ENCODE results near the gene APBA1.

Gene APBA1

GRCh38 chr9:69579760-69580581 lies 92.2 kb downstream of the APBA1 start:
- no peak for DNase-seq (ENCODE audit: low read depth in 2 of 2, low spot score in 1 of 2)

- no peak for DNase-seq (ENCODE audit: low read depth in 2 of 2, low spot score in 1 of 2)
Observed at GRCh38 chr9:69579032-69579758, 93.0 kb downstream of the APBA1 start.

- no peak for DNase-seq (ENCODE audit: low read depth in 2 of 2, low spot score in 1 of 2)
Observed at GRCh38 chr9:69578026-69578425, 94.1 kb downstream of the APBA1 start.

DNA sequence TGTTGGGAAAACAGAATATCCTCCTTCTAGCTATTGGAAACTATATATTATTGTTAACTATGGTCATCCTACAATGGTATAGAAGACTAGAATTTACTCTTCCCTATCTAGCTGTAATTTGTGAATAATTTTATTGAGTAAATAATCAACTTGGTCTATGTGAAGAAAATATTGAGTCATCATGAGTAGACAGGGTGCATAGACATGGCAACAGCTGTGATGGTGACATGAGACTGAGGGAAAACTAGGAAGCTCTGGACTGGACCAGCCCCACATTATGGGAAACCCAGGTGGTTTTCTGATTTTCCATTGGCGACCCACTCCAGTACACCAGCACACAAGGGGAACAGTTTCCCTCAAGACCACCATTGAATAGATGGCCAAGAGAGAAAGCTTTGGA lies 95.0 kb downstream of the APBA1 start:
- DNase-seq (ENCODE audit: low read depth in 2 of 2, low spot score in 1 of 2), result no peak

- DNase-seq (ENCODE audit: low read depth in 2 of 2, low spot score in 1 of 2), result no peak
Observed at GRCh38 chr9:69574057-69574456, 98.1 kb downstream of the APBA1 start.

DNA sequence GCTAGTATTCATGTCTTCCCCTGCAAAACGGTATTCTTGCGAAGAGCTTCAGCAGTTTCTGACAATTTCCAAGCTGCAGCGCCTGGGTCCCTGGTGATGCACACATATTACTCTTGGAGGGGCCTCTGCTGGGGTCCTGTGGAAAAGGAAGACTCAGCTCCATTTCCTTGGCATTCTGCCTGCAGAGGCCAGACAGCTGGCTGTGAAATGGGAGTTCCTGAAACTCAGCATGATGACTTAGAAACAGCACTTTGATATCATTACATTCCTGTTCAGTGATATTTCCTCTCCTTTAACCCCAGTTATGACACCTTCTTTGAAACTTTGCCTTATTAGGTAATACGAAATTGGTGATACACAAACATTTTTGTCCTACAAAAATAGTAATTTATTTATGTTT lies 98.5 kb downstream of the APBA1 start:
- DNase-seq (ENCODE audit: low read depth in 2 of 2, low spot score in 1 of 2), result no peak

- no peak for DNase-seq (ENCODE audit: low read depth in 2 of 2, low spot score in 1 of 2)
Observed at GRCh38 chr9:69572611-69573010, 99.6 kb downstream of the APBA1 start.

DNA sequence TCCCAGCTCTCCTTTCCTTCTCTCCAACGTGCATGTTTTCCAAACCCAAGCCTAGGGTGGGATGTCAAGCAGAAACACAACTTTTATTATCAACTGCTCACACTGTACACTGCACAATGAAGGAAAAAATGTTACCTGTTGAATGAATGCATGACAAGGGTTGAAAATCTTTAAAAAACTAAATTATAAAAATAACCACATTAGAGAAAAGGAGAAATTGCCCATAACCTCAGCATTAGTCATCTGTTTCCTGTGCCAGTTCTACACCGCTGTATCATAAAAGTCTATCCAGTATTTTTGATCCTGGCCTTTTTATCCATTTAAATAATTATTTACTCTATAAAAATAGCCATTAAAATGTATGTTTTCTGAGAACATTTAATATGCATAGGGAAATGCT lies 101.1 kb downstream of the APBA1 start:
- no peak for DNase-seq (ENCODE audit: low read depth in 2 of 2, low spot score in 1 of 2)

DNA sequence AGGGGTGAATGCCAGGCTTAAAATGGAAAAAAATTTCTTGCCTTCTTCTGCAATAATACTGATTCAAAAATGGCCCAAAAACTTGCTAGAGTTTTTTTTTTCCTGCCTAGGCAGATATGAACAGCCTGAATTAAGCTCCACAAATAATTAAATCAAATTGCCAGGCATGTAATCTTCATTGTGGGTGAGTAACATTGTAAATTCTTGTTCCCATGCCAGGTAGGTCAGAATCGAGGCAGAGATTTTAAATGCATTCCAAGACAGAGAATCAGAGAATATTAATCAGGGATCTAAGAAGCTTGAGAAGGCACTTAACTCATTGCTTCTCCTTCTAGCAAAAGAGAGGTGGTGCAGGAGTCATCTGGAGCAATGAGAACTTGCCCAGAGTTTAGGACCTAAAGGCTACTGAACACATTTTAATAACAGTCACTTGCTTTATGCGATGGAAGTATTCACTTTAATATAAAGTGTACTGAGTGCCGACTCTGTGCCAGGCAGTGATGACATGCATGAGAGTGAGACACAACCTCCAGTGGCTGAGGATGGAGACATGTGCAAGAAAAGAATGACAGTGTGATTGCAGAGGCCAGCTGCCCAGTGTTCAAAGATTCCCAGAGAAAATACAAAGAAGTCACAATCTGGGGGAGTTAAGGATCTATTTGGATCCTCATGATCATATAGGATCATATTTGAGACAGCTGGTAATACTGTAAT lies 102.3 kb downstream of the APBA1 start:
- no peak for DNase-seq (ENCODE audit: low read depth in 2 of 2, low spot score in 1 of 2)

- no peak for DNase-seq (ENCODE audit: low read depth in 2 of 2, low spot score in 1 of 2)
Observed at GRCh38 chr9:69564557-69564956, 107.6 kb downstream of the APBA1 start.

- no peak for DNase-seq (ENCODE audit: low read depth in 2 of 2, low spot score in 1 of 2)
Observed at GRCh38 chr9:69559126-69559525, 113.0 kb downstream of the APBA1 start.

DNA sequence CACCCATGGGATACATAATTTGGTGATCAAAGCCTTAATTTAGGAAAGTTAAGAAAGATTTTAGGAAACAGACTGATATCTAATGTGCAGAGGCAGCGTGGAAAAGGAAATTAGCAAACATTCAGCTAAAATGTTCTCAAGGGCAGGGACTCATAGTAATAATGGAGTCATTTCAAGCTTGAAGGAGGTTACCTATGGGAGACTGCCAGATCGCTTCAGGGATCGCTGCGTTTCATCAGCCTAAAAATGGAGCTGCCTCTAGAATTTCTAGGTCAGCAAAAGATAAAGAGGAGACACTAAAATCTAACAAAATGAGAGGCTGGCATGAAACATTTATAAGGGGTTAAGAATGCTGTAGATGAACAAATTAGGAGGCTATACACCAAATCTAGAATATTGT lies 115.5 kb downstream of the APBA1 start:
- DNase-seq (ENCODE audit: low read depth in 2 of 2, low spot score in 1 of 2), result no peak

- no peak for DNase-seq (ENCODE audit: low read depth in 2 of 2, low spot score in 1 of 2)
Observed at GRCh38 chr9:69555802-69556201, 116.4 kb downstream of the APBA1 start.

- DNase-seq (ENCODE audit: low read depth in 2 of 2, low spot score in 1 of 2), result no peak
Observed at GRCh38 chr9:69554945-69555344, 117.2 kb downstream of the APBA1 start.

GRCh38 chr9:69549310-69550202 lies 122.6 kb downstream of the APBA1 start:
- DNase-seq (ENCODE audit: low read depth in 2 of 2, low spot score in 1 of 2), result no peak

- no peak for DNase-seq (ENCODE audit: low read depth in 2 of 2, low spot score in 1 of 2)
Observed at GRCh38 chr9:69548681-69549080, 123.5 kb downstream of the APBA1 start.

GRCh38 chr9:69546265-69546664 lies 125.9 kb downstream of the APBA1 start:
- no peak for DNase-seq (ENCODE audit: low read depth in 2 of 2, low spot score in 1 of 2)

DNA sequence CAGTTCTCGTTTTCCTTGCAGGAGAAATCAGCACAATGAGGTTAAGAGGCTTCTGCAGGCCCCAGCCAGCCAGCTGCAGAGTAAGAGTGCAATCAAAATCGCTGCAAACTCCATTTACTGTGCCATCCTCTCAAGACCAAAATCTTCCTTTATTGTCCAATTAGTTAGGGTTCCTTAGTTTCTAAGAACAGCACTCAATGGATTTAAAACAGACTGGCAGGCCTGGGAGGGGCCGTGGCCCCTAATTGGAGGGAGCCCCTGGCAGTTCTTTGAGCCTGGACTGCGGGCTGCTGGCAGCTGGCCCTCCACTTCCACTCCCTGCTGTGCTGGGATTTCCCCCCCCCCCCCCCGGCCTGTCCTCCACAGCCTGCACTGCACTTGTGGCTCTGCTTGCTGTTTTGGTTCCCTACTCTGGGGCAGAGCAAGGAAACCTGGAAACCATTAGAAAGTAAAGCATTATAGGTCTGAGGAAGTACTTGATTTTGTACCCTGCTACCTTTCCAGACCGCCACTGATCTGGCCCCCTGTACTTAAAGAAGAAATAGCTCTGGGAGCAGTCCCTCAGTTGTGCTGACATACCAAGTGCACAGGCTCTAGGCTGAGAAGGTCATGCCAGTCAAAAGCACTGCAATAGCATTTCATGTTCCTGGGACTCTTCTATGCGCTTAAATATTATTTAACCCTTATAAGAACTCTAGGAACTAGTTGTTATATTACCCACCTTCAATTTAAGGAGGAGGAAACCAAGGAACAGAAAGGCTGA lies 129.0 kb downstream of the APBA1 start:
- DNase-seq (ENCODE audit: low read depth in 2 of 2, low spot score in 1 of 2), result no peak

GRCh38 chr9:69542058-69542457 lies 130.1 kb downstream of the APBA1 start:
- DNase-seq (ENCODE audit: low read depth in 2 of 2, low spot score in 1 of 2), result no peak

- no peak for DNase-seq (ENCODE audit: low read depth in 2 of 2, low spot score in 1 of 2)
Observed at GRCh38 chr9:69535911-69536310, 136.3 kb downstream of the APBA1 start.
